HFFc6 (cell line): ENCODE results near the gene WLS. TPM values are rescaled to one million over a fixed set of nuclear protein-coding genes. Genes with fewer than 3 reads are reported as not detected.

Experiments used
- DNase-seq: peaks from one replicate; pipeline ENCODE4 v3.0.0-alpha.2; 2018
- H3K27ac Mint-ChIP-seq: 2 replicates; pipeline ENCODE4 v1.8.0; 2020; ENCODE audit warnings: mild to moderate bottlenecking, mixed read lengths
- H3K27me3 Mint-ChIP-seq: 2 replicates; pipeline ENCODE4 v1.8.0; 2021; ENCODE audit warnings: mild to moderate bottlenecking, moderate library complexity, mixed read lengths; ENCODE audit not compliant: insufficient read depth
- H3K36me3 Mint-ChIP-seq: 2 replicates; pipeline ENCODE4 v1.8.0; 2021; ENCODE audit warnings: low read depth, mixed read lengths
- H3K4me1 Mint-ChIP-seq: 2 replicates; pipeline ENCODE4 v1.8.0; 2020; ENCODE audit warnings: low read depth, mixed read lengths
- H3K4me3 Mint-ChIP-seq: 2 replicates; pipeline ENCODE4 v1.8.0; 2020; ENCODE audit warnings: mild to moderate bottlenecking, moderate library complexity, mixed read lengths
- H3K9me3 Mint-ChIP-seq: 2 replicates; pipeline ENCODE4 v1.8.0; 2020; ENCODE audit warnings: mild to moderate bottlenecking, mixed read lengths
- total RNA-seq, 6 experiments: library from RNA; stranded (reverse); fragmentation: NEBNext Ultra II Directional; extraction: Animal tissue kit (Norgen Biotek cat#: 25700); gene quantifications; 2 replicates in 1 of 6; 3 replicates in 5 of 6; pipeline ENCODE4 v1.2.3, GENCODE V29; 2021
- TF ChIP-seq, protein P1 (sequence below): fragments of 200-600 bp; sonication (generic); IDR thresholded peaks from 2 replicates; pipeline ENCODE4 v1.5.0; 2021; ENCODE audit warnings: antibody characterized with exemption, mild to moderate bottlenecking

Gene WLS
- total RNA-seq, 6 experiments from 2014 or later = 39.4 to 52.0 (median 42.3) TPM

- peak; percentile 42 for DNase-seq
- no peak overlapping the region for H3K4me3 Mint-ChIP-seq
- H3K27ac Mint-ChIP-seq = peak overlapping the region; percentile 22; the same call in 1 of the 2 replicates
- peaks cover 35% of the 10 kb centered on the region for H3K4me1 Mint-ChIP-seq
- no peaks in the 10 kb centered on the region for H3K27me3 Mint-ChIP-seq
- TF ChIP-seq, protein P1, sequence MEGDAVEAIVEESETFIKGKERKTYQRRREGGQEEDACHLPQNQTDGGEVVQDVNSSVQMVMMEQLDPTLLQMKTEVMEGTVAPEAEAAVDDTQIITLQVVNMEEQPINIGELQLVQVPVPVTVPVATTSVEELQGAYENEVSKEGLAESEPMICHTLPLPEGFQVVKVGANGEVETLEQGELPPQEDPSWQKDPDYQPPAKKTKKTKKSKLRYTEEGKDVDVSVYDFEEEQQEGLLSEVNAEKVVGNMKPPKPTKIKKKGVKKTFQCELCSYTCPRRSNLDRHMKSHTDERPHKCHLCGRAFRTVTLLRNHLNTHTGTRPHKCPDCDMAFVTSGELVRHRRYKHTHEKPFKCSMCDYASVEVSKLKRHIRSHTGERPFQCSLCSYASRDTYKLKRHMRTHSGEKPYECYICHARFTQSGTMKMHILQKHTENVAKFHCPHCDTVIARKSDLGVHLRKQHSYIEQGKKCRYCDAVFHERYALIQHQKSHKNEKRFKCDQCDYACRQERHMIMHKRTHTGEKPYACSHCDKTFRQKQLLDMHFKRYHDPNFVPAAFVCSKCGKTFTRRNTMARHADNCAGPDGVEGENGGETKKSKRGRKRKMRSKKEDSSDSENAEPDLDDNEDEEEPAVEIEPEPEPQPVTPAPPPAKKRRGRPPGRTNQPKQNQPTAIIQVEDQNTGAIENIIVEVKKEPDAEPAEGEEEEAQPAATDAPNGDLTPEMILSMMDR = no peak
- no peaks in the 10 kb centered on the region for H3K9me3 Mint-ChIP-seq
- peaks cover 3% of the 10 kb centered on the region; the same call in 1 of the 2 replicates for H3K36me3 Mint-ChIP-seq
Observed at GRCh38 chr1:68213843-68214242, 18.5 kb downstream of the WLS start.

GRCh38 chr1:68211761-68212380 lies 20.5 kb downstream of the WLS start:
- peaks cover 3% of the 10 kb centered on the region; the same call in 1 of the 2 replicates for H3K36me3 Mint-ChIP-seq
- no peak overlapping the region for H3K27ac Mint-ChIP-seq
- H3K4me1 Mint-ChIP-seq = peaks cover 41% of the 10 kb centered on the region
- DNase-seq = no peak
- no peaks in the 10 kb centered on the region for H3K27me3 Mint-ChIP-seq
- no peak overlapping the region for H3K4me3 Mint-ChIP-seq
- TF ChIP-seq, protein P1 = no peak
- no peaks in the 10 kb centered on the region for H3K9me3 Mint-ChIP-seq

DNA sequence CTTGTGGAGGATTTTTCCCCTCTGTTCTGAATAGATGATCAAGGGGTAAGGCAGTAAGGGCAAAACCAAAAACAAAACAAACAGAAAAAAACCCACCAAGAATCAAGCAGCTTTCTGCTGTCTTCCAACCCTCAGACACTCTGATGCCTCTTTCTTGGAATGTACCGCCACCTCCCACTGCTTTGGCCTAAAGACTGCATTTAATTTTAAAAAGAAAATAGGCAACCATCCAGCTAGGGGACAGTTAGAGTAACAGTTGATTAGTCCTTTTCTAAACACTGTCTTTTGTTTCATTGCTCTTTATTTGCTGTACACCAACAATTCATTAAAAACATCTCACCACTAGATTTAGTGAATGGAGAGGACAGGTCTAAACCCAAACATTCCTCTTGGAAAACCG lies 21.5 kb downstream of the WLS start:
- no peak for DNase-seq
- H3K4me3 Mint-ChIP-seq = no peak overlapping the region
- H3K36me3 Mint-ChIP-seq = peaks cover 3% of the 10 kb centered on the region; the same call in 1 of the 2 replicates
- TF ChIP-seq, protein P1 = no peak
- H3K4me1 Mint-ChIP-seq = peaks cover 52% of the 10 kb centered on the region
- H3K27ac Mint-ChIP-seq = no peak overlapping the region
- no peaks in the 10 kb centered on the region for H3K9me3 Mint-ChIP-seq
- no peaks in the 10 kb centered on the region for H3K27me3 Mint-ChIP-seq

DNA sequence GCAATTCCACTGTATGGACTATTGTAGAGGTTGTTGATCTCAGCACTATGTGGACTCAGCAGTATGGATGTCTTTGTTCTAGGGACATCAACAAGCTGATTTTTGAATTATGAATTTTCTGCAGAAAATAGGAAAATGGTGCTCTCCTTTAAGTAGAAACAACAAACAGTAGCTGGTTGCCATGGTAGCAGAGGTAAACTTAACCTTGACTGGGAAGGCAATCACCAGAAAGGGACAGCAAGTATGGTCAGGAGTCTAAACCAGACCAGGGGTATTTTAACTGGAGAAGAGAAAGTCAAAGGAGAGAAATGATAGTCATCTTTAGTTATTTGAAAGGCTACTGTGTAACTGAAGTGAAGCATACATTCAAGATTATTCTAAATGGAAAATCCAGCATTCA lies 22.3 kb downstream of the WLS start:
- no peaks in the 10 kb centered on the region for H3K9me3 Mint-ChIP-seq
- peaks cover 57% of the 10 kb centered on the region for H3K4me1 Mint-ChIP-seq
- H3K4me3 Mint-ChIP-seq = no peak overlapping the region
- no peaks in the 10 kb centered on the region for H3K27me3 Mint-ChIP-seq
- no peak overlapping the region for H3K27ac Mint-ChIP-seq
- peaks cover 3% of the 10 kb centered on the region; the same call in 1 of the 2 replicates for H3K36me3 Mint-ChIP-seq
- TF ChIP-seq, protein P1 = no peak
- no peak for DNase-seq

DNA sequence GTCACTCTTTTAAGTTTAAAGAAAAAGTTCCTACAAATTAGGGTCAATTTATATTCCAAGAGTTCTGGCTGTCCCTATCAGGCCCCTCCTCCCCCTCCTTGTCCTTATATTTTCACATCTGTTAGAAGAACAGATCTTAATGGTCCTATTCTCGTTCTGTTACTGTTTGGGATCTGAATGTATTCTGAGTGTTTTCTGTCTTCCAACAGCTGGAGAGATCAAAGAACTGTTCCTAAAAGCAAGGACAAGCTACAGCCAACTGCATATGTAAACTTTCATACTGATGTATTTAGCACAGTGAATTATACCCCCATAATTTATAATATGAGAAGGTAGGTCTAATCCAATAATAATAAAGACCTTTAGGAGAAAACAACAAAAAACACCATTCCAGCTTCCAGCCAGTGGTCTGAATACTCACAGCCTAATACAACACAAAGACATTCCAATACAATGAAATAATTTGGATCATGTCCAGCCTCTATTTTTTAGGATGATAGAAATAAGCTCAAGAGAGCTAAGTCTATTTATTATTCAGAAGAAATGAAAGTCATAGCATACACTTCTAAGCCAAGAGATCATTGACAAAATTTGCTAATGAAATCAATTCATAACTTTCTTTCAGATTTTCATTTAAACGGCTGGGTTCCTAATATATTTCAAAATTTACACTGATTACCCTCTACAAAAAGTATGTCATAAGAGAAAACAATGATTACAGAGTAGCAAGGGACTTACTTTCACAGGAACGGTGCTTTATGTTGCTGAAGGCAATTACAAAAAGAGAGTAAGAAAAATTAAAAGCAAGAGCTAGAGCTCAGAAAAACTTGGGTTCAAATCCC lies 25.3 kb downstream of the WLS start:
- TF ChIP-seq, protein P1 = no peak
- peak overlapping the region; percentile 13 for H3K27ac Mint-ChIP-seq
- peaks cover 3% of the 10 kb centered on the region; the same call in 1 of the 2 replicates for H3K36me3 Mint-ChIP-seq
- peak overlapping the region; percentile 25; the same call in 1 of the 2 replicates for H3K4me3 Mint-ChIP-seq
- no peaks in the 10 kb centered on the region for H3K9me3 Mint-ChIP-seq
- peaks cover 57% of the 10 kb centered on the region for H3K4me1 Mint-ChIP-seq
- peak; percentile 68 for DNase-seq
- H3K27me3 Mint-ChIP-seq = no peaks in the 10 kb centered on the region
